GM19240 (cell line): ENCODE measurements around the gene PP2D1.
"Not testable (repeated sequence)": the region's sequence is repeated elsewhere in the genome, so short reads cannot be mapped to it uniquely, and the experiment has no call there.

Experiments used
- DNase-seq: peaks from one replicate; pipeline ENCODE4 v3.0.0; 2011; ENCODE audit warnings: low spot score; ENCODE audit not compliant: insufficient read length

Gene PP2D1

DNA sequence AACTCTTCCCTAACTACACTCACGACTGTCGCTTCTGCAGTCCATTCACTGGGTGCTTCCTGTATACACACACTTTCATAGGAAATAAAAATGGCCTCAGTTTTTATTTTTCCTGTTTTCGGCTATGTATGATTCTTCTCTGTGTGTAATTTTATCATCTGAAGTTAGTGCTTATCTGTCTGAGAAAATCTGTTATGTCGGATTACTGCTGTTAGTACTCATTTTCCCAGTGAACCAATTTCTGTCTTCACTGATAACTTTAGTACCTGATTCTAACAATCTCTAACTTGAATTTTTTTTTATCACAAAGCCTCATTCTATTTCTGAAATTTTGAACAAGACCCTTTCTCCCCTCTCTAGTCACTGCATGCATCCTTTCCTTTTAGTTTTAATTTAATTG, 44.3 kb downstream of the PP2D1 start:
- no peak for DNase-seq

DNA sequence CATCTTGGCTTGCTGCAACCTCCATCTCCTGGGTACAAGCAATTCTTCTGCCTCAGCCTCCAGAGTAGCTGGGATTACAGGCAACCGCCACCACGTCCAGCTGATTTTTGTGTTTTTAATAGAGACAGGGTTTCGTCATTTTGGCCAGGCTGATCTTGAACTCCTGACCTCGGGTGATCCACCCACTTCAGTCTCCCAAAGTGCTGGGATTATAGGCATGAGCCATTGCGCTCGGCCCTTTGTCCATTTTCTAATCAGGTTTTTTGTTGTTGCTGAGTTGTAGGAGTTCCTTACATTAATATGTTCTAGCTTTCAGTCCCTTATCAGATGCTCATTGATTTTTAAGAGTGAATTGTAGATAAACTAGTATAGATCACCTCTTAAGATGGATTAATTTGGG, 44.9 kb downstream of the PP2D1 start:
- DNase-seq, result no peak

- no peak for DNase-seq
Measured at GRCh38 chr3:19961960-19962359, 50.1 kb downstream of the PP2D1 start.

- no peak for DNase-seq
Measured at GRCh38 chr3:19960696-19961095, 51.4 kb downstream of the PP2D1 start.

- DNase-seq, result no peak
Measured at GRCh38 chr3:19959505-19959904, 52.6 kb downstream of the PP2D1 start.

DNA sequence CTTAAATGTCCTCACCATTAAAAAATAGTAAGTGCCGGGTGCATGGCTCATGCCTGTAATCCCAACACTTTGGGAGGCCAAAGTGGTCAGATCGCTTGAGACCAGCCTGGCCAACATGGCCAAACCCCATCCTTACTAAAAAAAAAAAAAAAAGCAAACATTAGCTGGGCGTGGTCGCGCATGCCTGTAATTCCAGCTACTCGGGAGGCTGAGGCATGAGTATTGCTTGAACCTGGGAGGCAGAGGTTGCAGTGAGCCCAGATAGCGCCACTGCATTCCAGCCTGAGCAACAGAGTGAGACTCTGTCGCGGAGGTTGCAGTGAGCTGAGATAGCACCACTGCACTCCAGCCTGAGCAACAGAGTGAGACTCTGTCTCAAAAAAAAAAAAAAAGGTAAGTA, 54.7 kb downstream of the PP2D1 start:
- DNase-seq, result not testable (repeated sequence)

DNA sequence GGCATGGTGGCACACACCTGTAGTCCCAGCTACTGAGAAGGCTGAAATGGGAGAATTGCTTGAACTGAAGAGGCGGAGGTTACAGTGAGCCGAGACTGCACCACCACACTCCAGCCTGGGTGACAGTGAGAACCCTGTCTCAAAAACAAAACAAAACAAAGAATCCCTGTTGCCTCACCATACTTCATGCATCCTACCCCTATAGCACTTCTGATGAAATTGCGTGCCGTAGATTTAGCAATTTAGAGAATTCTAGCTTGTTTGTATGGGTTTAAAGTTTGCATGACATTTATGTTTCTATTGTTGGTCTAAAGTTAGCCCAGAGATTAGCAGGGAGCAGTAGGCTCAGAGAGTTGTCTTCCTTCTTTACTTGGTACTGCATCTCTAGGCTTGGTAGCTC, 57.4 kb downstream of the PP2D1 start:
- no peak for DNase-seq

GRCh38 chr3:19950316-19950715, 61.7 kb downstream of the PP2D1 start:
- DNase-seq, result no peak

GRCh38 chr3:19948226-19948591, 63.9 kb downstream of the PP2D1 start:
- DNase-seq, result no peak

- DNase-seq, result no peak
Measured at GRCh38 chr3:19947549-19948225, 64.4 kb downstream of the PP2D1 start.

GRCh38 chr3:19946832-19947548, 65.1 kb downstream of the PP2D1 start, which contains the start of gene RAB5A:
Gene RAB5A, plus strand, starts transcription at chr3:19947097. Its CDS starts 3,802 bp downstream, at chr3:19950899.
- peak; percentile 82 for DNase-seq

DNA sequence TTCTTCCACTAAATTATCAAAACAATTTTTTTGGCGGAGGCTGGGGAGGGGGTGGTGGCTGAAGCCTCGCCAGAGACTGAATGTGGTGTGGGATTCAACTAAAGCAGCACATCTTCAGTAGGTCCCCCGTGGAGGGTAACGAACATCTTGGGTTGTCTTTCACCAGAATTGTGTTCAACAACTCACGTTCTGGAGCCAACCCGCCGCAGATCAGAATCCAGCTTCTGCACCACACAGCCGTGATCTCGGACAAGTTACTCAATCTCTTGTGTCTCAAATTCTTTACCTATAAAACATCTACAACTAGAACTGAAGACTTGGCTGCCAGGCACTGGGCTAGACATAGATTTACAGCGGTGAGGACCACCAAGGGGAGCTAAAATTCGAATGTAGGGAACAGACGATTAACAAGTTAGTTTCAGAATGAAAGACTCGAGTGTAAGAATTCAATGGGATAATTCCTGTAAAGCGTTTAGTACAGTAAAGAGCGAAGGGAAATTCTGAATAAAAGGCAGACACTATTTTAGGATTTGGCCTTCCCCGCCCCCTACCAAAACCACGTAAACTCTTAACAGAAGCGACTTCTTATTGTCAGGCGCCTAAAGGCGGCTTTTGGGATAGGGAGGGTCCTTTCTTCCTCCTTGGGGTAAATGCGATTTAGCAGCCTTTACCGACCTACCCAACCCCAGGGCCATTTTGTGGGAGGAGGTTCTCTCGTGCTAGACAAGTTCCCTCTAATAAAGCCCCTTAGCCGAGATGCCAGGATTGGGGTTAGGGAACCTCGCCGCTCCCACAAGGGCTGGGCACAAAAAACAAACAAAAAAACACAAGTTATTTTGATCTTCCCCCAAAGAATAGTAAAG, 65.9 kb downstream of the PP2D1 start:
- no peak for DNase-seq

- DNase-seq, result no peak
Measured at GRCh38 chr3:19945534-19945933, 66.5 kb downstream of the PP2D1 start.

DNA sequence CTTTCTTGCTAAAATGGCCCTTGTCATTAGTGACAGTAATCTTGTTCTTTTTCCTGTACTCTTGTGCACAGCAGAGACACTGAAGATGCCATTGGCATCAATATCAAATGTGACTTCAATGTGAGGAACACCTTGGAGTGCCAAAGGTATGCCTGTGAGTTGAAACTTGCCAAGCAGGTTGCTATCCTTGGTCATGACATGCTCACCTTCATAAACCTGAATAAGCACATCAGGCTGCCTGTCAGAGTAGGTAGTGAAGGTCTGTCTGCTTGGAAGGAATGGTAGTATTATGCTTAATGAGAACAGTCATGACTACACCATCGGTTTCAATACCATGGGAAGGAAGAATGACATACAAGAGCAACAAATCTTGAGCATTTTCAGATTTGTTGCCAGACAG, 71.4 kb downstream of the PP2D1 start:
- DNase-seq, result no peak

- DNase-seq, result no peak
Measured at GRCh38 chr3:19938295-19938627, 73.8 kb downstream of the PP2D1 start.

- no peak for DNase-seq
Measured at GRCh38 chr3:19937459-19938294, 74.4 kb downstream of the PP2D1 start.
